ENCODE measurements around the gene SLC7A6OS.

DNA sequence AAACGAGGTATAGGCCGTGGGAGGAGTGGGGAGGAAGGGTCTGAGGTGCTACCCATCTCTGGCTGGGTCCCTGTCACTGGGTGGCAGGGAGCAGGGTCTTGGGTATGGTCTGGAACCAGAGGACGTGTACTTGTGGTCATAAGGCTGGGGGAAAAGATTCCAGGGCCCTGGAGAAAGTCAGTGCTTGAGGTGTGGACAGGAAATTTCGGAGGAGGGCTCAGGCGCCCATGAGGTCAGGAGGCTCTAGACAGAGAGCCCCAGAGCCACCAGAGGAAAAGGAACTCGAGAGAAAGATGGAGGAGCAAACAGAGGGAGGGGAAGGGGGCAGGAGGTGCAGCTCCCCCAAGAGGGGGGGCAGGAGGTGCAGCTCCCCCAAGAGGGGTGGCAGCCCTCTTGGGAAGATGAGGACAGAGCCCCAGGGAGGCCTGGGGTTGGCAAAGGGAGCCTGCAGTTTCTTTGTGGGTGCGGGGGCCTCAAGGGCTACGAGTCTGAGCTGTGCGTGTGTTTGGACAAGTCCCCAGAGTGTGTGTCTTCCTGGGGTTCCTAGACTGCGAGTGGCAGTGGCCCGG lies 47.1 kb downstream of the SLC7A6OS start:
- TF ChIP-seq CTCF (conservative IDR thresholded peaks at IDR 0.05; ENCODE audit: low read depth, low read length): no peak
- TF ChIP-seq EZH2 (IDR thresholded peaks at IDR 0.05; ENCODE audit: borderline replicate concordance, low read depth, low read length, poor library complexity, severe bottlenecking): no peak
